Liver (tissue), 3 donors: ENCODE data around the gene MAGEA4.

Experiments used
- EGR1 ChIP-seq, 2 donors: IDR thresholded peaks; 2 replicates each; pipeline ENCODE4 v1.6.1; 2016 to 2018; ENCODE audit warnings: antibody characterized with exemption in 2 of 2, low read depth in 2 of 2
- FOXA1 ChIP-seq: IDR thresholded peaks from 2 replicates; pipeline ENCODE4 v1.6.1; 2016; ENCODE audit warnings: antibody characterized with exemption
- GABPA ChIP-seq, 2 donors: IDR thresholded peaks in 1 of 2; conservative IDR thresholded peaks in 1 of 2; 2 replicates each; pipeline ENCODE4 v1.6.1; 2016; ENCODE audit warnings: antibody characterized with exemption in 2 of 2, mild to moderate bottlenecking in 1 of 2, moderate library complexity in 1 of 2
- HNF4A ChIP-seq, 2 donors: conservative IDR thresholded peaks; 2 replicates each; pipeline ENCODE4 v1.6.1; 2016; ENCODE audit warnings: antibody characterized with exemption in 2 of 2, mild to moderate bottlenecking in 2 of 2
- HNF4G ChIP-seq: IDR thresholded peaks from 2 replicates; pipeline ENCODE4 v1.6.1; 2016; ENCODE audit warnings: antibody characterized with exemption
- JUND ChIP-seq, 2 donors: IDR thresholded peaks; 2 replicates each; pipeline ENCODE4 v1.6.1; 2016; ENCODE audit warnings: antibody characterized with exemption in 2 of 2
- RAD21 ChIP-seq, 2 donors: IDR thresholded peaks; 2 replicates each; pipeline ENCODE4 v1.6.1; 2016; ENCODE audit warnings: antibody characterized with exemption in 2 of 2, mild to moderate bottlenecking in 2 of 2
- SP1 ChIP-seq: IDR thresholded peaks from 2 replicates; pipeline ENCODE4 v1.6.1; 2018; ENCODE audit warnings: antibody characterized with exemption, mild to moderate bottlenecking
- TAF1 ChIP-seq: conservative IDR thresholded peaks from 2 replicates; pipeline ENCODE4 v1.6.1; 2016; ENCODE audit warnings: antibody characterized with exemption, mild to moderate bottlenecking
- TF ChIP-seq, protein P1 (sequence below): fragments of 150-350 bp; IDR thresholded peaks from 2 replicates; pipeline ENCODE4 v1.5.1; 2017; ENCODE audit warnings: improper control_type of control experiment, low read depth, low read length; ENCODE audit not compliant: missing input control
- TF ChIP-seq, protein P2 (sequence below): IDR thresholded peaks from 2 replicates; pipeline ENCODE4 v1.6.1; 2016; ENCODE audit warnings: antibody characterized with exemption
- TF ChIP-seq, protein P3 (sequence below): IDR thresholded peaks from 2 replicates; pipeline ENCODE4 v1.6.1; 2016; ENCODE audit warnings: antibody characterized with exemption
- TF ChIP-seq, protein P4 (sequence below): IDR thresholded peaks from 2 replicates; pipeline ENCODE4 v1.6.1; 2016; ENCODE audit warnings: antibody characterized with exemption, mild to moderate bottlenecking
- TF ChIP-seq, protein P5 (sequence below): IDR thresholded peaks from 2 replicates; pipeline ENCODE4 v1.6.1; 2016; ENCODE audit warnings: antibody characterized with exemption
- donor health status: healthy.
- donor health status: healthy.

DNA sequence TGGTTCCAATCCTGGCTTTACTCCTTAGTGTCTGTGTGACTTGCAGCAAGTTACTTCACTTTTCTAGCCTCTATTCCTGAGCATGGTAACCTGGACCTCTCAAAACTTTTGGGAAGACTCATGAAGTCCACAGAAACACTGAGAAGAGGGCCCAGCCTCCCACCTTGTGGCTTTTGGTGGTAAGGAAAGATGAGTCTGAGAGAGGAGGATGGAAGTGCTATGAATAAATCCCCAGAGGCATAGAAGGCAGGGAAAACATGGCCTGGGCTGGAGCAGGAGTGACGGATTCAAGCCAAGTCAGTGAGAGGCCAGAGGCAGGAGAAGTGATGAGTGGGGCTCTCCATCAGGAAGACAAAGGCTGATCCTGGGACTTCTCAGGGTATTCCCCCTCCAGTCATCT lies 10.9 kb upstream of the MAGEA4 start:
- TF ChIP-seq, protein P1, sequence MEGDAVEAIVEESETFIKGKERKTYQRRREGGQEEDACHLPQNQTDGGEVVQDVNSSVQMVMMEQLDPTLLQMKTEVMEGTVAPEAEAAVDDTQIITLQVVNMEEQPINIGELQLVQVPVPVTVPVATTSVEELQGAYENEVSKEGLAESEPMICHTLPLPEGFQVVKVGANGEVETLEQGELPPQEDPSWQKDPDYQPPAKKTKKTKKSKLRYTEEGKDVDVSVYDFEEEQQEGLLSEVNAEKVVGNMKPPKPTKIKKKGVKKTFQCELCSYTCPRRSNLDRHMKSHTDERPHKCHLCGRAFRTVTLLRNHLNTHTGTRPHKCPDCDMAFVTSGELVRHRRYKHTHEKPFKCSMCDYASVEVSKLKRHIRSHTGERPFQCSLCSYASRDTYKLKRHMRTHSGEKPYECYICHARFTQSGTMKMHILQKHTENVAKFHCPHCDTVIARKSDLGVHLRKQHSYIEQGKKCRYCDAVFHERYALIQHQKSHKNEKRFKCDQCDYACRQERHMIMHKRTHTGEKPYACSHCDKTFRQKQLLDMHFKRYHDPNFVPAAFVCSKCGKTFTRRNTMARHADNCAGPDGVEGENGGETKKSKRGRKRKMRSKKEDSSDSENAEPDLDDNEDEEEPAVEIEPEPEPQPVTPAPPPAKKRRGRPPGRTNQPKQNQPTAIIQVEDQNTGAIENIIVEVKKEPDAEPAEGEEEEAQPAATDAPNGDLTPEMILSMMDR: no peak
- TF ChIP-seq, protein P2, sequence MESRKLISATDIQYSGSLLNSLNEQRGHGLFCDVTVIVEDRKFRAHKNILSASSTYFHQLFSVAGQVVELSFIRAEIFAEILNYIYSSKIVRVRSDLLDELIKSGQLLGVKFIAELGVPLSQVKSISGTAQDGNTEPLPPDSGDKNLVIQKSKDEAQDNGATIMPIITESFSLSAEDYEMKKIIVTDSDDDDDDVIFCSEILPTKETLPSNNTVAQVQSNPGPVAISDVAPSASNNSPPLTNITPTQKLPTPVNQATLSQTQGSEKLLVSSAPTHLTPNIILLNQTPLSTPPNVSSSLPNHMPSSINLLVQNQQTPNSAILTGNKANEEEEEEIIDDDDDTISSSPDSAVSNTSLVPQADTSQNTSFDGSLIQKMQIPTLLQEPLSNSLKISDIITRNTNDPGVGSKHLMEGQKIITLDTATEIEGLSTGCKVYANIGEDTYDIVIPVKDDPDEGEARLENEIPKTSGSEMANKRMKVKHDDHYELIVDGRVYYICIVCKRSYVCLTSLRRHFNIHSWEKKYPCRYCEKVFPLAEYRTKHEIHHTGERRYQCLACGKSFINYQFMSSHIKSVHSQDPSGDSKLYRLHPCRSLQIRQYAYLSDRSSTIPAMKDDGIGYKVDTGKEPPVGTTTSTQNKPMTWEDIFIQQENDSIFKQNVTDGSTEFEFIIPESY: no peak
- TF ChIP-seq, protein P3, sequence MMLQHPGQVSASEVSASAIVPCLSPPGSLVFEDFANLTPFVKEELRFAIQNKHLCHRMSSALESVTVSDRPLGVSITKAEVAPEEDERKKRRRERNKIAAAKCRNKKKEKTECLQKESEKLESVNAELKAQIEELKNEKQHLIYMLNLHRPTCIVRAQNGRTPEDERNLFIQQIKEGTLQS: no peak
- TF ChIP-seq FOXA1 (no peak), JUND (IDR thresholded peaks at IDR 0.05) (no peak), SP1 (no peak), EGR1 (IDR thresholded peaks at IDR 0.05; ENCODE audit: low read depth in 2 of 2) (no peak), RAD21 (IDR thresholded peaks at IDR 0.05) (no peak), GABPA (IDR thresholded peaks at IDR 0.05 in 1 of 2, conservative IDR thresholded peaks at IDR 0.05 in 1 of 2) (no peak), HNF4G (no peak), HNF4A (conservative IDR thresholded peaks at IDR 0.05) (no peak), TAF1 (no peak)
- TF ChIP-seq, protein P4, sequence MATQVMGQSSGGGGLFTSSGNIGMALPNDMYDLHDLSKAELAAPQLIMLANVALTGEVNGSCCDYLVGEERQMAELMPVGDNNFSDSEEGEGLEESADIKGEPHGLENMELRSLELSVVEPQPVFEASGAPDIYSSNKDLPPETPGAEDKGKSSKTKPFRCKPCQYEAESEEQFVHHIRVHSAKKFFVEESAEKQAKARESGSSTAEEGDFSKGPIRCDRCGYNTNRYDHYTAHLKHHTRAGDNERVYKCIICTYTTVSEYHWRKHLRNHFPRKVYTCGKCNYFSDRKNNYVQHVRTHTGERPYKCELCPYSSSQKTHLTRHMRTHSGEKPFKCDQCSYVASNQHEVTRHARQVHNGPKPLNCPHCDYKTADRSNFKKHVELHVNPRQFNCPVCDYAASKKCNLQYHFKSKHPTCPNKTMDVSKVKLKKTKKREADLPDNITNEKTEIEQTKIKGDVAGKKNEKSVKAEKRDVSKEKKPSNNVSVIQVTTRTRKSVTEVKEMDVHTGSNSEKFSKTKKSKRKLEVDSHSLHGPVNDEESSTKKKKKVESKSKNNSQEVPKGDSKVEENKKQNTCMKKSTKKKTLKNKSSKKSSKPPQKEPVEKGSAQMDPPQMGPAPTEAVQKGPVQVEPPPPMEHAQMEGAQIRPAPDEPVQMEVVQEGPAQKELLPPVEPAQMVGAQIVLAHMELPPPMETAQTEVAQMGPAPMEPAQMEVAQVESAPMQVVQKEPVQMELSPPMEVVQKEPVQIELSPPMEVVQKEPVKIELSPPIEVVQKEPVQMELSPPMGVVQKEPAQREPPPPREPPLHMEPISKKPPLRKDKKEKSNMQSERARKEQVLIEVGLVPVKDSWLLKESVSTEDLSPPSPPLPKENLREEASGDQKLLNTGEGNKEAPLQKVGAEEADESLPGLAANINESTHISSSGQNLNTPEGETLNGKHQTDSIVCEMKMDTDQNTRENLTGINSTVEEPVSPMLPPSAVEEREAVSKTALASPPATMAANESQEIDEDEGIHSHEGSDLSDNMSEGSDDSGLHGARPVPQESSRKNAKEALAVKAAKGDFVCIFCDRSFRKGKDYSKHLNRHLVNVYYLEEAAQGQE: no peak
- TF ChIP-seq, protein P5, sequence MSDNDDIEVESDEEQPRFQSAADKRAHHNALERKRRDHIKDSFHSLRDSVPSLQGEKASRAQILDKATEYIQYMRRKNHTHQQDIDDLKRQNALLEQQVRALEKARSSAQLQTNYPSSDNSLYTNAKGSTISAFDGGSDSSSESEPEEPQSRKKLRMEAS: no peak
